WTC11 (cell line): Measurements from ENCODE around the gene EYA2. TPM values are rescaled to one million over a fixed set of nuclear protein-coding genes. Genes with fewer than 3 reads are reported as not detected.

Source experiments
- ATAC-seq: fragments of 200-7000 bp; cut with Tn5 transposase; 2 replicates; pipeline ENCODE4 v1.10.0; 2021; ENCODE audit warnings: mild to moderate bottlenecking, moderate library complexity
- CTCF ChIA-PET: fragments of 300-600 bp; sonication (Branson Sonifier 250); formaldehyde crosslinking; loops from one replicate; lab custom pipeline; 2021; ENCODE audit warnings: antibody characterized with exemption; lab: Charles Lee
- POLR2A ChIA-PET: fragments of 350-600 bp; sonication (Branson Sonifier 250); formaldehyde crosslinking; loops from one replicate; lab custom pipeline; 2021; ENCODE audit warnings: antibody characterized with exemption; lab: Charles Lee
- DNase-seq: peaks from one replicate; pipeline ENCODE4 v3.0.0; 2021; ENCODE audit warnings: low spot score
- H3K27ac Mint-ChIP-seq: 2 replicates; pipeline ENCODE4 v1.8.0; 2021; ENCODE audit warnings: mixed read lengths
- H3K27me3 Mint-ChIP-seq: 2 replicates; pipeline ENCODE4 v1.8.0; 2021; ENCODE audit warnings: low read depth, mild to moderate bottlenecking, moderate library complexity, mixed read lengths
- H3K36me3 Mint-ChIP-seq: 2 replicates; pipeline ENCODE4 v1.8.0; 2021; ENCODE audit warnings: mixed read lengths
- H3K4me1 Mint-ChIP-seq: 2 replicates; pipeline ENCODE4 v1.8.0; 2022; ENCODE audit warnings: mixed read lengths
- H3K4me3 Mint-ChIP-seq: 2 replicates; pipeline ENCODE4 v1.8.0; 2021; ENCODE audit warnings: mild to moderate bottlenecking, moderate library complexity, mixed read lengths
- H3K9me3 Mint-ChIP-seq: 2 replicates; pipeline ENCODE4 v1.8.0; 2021; ENCODE audit warnings: mixed read lengths
- CREM ChIP-seq: sonication (generic); formaldehyde crosslinking; IDR thresholded peaks from 2 replicates; pipeline ENCODE4 v1.8.1; 2022; ENCODE audit warnings: mild to moderate bottlenecking, missing genetic modification reagents, moderate library complexity
- EMX1 ChIP-seq: fragments of 250-450 bp; sonication (Bioruptor Pico); IDR thresholded peaks from 2 replicates; pipeline ENCODE4 v1.8.0; 2021; ENCODE audit warnings: mild to moderate bottlenecking
- JAZF1 ChIP-seq: fragments of 250-450 bp; sonication (Bioruptor Pico); IDR thresholded peaks from 2 replicates; pipeline ENCODE4 v1.9.0; 2021; ENCODE audit warnings: moderate library complexity, mild to moderate bottlenecking, inconsistent platforms
- MLX ChIP-seq: sonication (generic); formaldehyde crosslinking; IDR thresholded peaks from 2 replicates; pipeline ENCODE4 v1.8.1; 2023; ENCODE audit warnings: mild to moderate bottlenecking, missing genetic modification reagents, moderate library complexity
- NFE2L1 ChIP-seq: sonication (generic); formaldehyde crosslinking; IDR thresholded peaks from 2 replicates; pipeline ENCODE4 v1.8.1; 2023; ENCODE audit warnings: missing genetic modification reagents
- NR2C2 ChIP-seq: sonication (generic); formaldehyde crosslinking; IDR thresholded peaks from 2 replicates; pipeline ENCODE4 v1.8.0; 2022; ENCODE audit warnings: mild to moderate bottlenecking, missing genetic modification reagents
- PREB ChIP-seq: sonication (generic); formaldehyde crosslinking; IDR thresholded peaks from 2 replicates; pipeline ENCODE4 v1.8.1; 2022; ENCODE audit warnings: mild to moderate bottlenecking, missing genetic modification reagents, moderate library complexity, borderline replicate concordance
- PRRX2 ChIP-seq: fragments of 250-450 bp; sonication (Bioruptor Pico); IDR thresholded peaks from 2 replicates; pipeline ENCODE4 v1.8.0; 2021; ENCODE audit warnings: mild to moderate bottlenecking
- SMAD3 ChIP-seq: sonication (generic); formaldehyde crosslinking; IDR thresholded peaks from 2 replicates; pipeline ENCODE4 v1.8.0; 2022; ENCODE audit warnings: missing genetic modification reagents, mild to moderate bottlenecking, borderline replicate concordance
- SMAD4 ChIP-seq: sonication (generic); formaldehyde crosslinking; IDR thresholded peaks from 2 replicates; pipeline ENCODE4 v1.8.0; 2022; ENCODE audit warnings: mild to moderate bottlenecking, missing genetic modification reagents
- SOX15 ChIP-seq: fragments of 250-450 bp; sonication (Bioruptor Pico); IDR thresholded peaks from 2 replicates; pipeline ENCODE4 v1.9.0; 2021; ENCODE audit warnings: mild to moderate bottlenecking
- TEAD4 ChIP-seq: sonication (generic); formaldehyde crosslinking; IDR thresholded peaks from 2 replicates; pipeline ENCODE4 v1.8.0; 2022; ENCODE audit warnings: mild to moderate bottlenecking, missing genetic modification reagents
- ZNF263 ChIP-seq: sonication (generic); formaldehyde crosslinking; IDR thresholded peaks from 2 replicates; pipeline ENCODE4 v1.8.1; 2022; ENCODE audit warnings: low read depth, mild to moderate bottlenecking, moderate library complexity, missing genetic modification reagents
- ZNF317 ChIP-seq: sonication (generic); formaldehyde crosslinking; IDR thresholded peaks from 2 replicates; pipeline ENCODE4 v1.8.1; 2023; ENCODE audit warnings: low read depth, mild to moderate bottlenecking, moderate library complexity, missing genetic modification reagents, borderline replicate concordance
- ZNF423 ChIP-seq: fragments of 250-450 bp; sonication (Bioruptor Pico); IDR thresholded peaks from 2 replicates; pipeline ENCODE4 v2.1.2; 2022; ENCODE audit warnings: mild to moderate bottlenecking, moderate library complexity
- ZNF425 ChIP-seq: fragments of 250-450 bp; sonication (Bioruptor Pico); conservative IDR thresholded peaks from 2 replicates; pipeline ENCODE4 v1.9.0; 2021; ENCODE audit warnings: mild to moderate bottlenecking
- ZNF671 ChIP-seq: fragments of 250-450 bp; sonication (Bioruptor Pico); IDR thresholded peaks from 2 replicates; pipeline ENCODE4 v1.8.0; 2021; ENCODE audit warnings: mild to moderate bottlenecking
- total RNA-seq: library from RNA; stranded (reverse); gene quantifications from 3 replicates; pipeline ENCODE4 v1.2.3, GENCODE V29; 2021
- TF ChIP-seq, protein P1 (sequence below): sonication (generic); formaldehyde crosslinking; IDR thresholded peaks from 2 replicates; pipeline ENCODE4 v1.8.0; 2022; ENCODE audit warnings: mild to moderate bottlenecking, missing genetic modification reagents
- TF ChIP-seq, protein P2 (sequence below): sonication (generic); formaldehyde crosslinking; IDR thresholded peaks from 2 replicates; pipeline ENCODE4 v1.8.0; 2023; ENCODE audit warnings: missing genetic modification reagents
- TF ChIP-seq, protein P3 (sequence below): sonication (generic); formaldehyde crosslinking; IDR thresholded peaks from 2 replicates; pipeline ENCODE4 v1.8.1; 2023; ENCODE audit warnings: mild to moderate bottlenecking, missing genetic modification reagents
- TF ChIP-seq, protein P4 (sequence below): sonication (generic); formaldehyde crosslinking; IDR thresholded peaks from 2 replicates; pipeline ENCODE4 v1.8.1; 2022; ENCODE audit warnings: mild to moderate bottlenecking, moderate library complexity, missing genetic modification reagents
- TF ChIP-seq, protein P5 (sequence below): fragments of 250-450 bp; sonication (Bioruptor Pico); IDR thresholded peaks from 2 replicates; pipeline ENCODE4 v1.9.0; 2021; ENCODE audit warnings: mild to moderate bottlenecking

Gene EYA2
- total RNA-seq, 1 experiment from 2014 or later: 1.5 TPM

DNA sequence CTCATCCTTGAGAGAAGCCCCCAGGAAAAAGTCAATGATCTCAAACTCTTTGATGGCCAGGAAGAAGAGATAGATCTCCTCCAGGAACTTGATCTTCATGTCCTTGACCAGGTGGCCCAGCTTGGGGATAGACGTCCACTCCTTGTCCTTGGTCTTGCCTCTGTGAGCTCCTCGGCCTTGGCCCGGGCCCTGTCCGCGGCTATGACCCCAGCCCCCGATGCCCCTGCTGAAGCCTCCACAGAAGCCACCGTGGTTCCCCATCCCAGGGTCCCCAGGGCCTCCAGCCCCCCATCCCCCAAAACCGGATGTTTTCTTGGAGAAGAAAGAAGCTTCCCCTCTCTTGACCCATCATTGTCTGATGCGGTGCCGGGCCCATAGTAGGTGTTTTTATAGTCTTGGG is 266.8 kb downstream of the EYA2 start:
- ChIA-PET CTCF (no interaction called here), POLR2A (no interaction called here)
- TF ChIP-seq TEAD4 (CRISPR knock-in tag) (no peak), ZNF671 (CRISPR knock-in tag) (no peak), SMAD3 (CRISPR knock-in tag) (no peak), NR2C2 (CRISPR knock-in tag) (no peak), CREM (CRISPR knock-in tag) (no peak), PREB (no peak), SOX15 (CRISPR knock-in tag) (no peak), JAZF1 (CRISPR knock-in tag) (no peak), ZNF423 (CRISPR knock-in tag) (no peak), PRRX2 (CRISPR knock-in tag) (no peak), ZNF263 (CRISPR knock-in tag) (no peak)
- TF ChIP-seq, protein P1, sequence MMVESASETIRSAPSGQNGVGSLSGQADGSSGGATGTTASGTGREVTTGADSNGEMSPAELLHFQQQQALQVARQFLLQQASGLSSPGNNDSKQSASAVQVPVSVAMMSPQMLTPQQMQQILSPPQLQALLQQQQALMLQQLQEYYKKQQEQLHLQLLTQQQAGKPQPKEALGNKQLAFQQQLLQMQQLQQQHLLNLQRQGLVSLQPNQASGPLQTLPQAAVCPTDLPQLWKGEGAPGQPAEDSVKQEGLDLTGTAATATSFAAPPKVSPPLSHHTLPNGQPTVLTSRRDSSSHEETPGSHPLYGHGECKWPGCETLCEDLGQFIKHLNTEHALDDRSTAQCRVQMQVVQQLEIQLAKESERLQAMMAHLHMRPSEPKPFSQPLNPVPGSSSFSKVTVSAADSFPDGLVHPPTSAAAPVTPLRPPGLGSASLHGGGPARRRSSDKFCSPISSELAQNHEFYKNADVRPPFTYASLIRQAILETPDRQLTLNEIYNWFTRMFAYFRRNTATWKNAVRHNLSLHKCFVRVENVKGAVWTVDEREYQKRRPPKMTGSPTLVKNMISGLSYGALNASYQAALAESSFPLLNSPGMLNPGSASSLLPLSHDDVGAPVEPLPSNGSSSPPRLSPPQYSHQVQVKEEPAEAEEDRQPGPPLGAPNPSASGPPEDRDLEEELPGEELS: no peak
- TF ChIP-seq, protein P2, sequence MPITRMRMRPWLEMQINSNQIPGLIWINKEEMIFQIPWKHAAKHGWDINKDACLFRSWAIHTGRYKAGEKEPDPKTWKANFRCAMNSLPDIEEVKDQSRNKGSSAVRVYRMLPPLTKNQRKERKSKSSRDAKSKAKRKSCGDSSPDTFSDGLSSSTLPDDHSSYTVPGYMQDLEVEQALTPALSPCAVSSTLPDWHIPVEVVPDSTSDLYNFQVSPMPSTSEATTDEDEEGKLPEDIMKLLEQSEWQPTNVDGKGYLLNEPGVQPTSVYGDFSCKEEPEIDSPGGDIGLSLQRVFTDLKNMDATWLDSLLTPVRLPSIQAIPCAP: no peak
- TF ChIP-seq, protein P3, sequence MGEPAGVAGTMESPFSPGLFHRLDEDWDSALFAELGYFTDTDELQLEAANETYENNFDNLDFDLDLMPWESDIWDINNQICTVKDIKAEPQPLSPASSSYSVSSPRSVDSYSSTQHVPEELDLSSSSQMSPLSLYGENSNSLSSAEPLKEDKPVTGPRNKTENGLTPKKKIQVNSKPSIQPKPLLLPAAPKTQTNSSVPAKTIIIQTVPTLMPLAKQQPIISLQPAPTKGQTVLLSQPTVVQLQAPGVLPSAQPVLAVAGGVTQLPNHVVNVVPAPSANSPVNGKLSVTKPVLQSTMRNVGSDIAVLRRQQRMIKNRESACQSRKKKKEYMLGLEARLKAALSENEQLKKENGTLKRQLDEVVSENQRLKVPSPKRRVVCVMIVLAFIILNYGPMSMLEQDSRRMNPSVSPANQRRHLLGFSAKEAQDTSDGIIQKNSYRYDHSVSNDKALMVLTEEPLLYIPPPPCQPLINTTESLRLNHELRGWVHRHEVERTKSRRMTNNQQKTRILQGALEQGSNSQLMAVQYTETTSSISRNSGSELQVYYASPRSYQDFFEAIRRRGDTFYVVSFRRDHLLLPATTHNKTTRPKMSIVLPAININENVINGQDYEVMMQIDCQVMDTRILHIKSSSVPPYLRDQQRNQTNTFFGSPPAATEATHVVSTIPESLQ (CRISPR knock-in tag): no peak
- ATAC-seq (no peak), DNase-seq (no peak)
- peaks cover 3% of the 10 kb centered on the region for H3K36me3 Mint-ChIP-seq
- no peak overlapping the region for H3K4me3 Mint-ChIP-seq
- no peaks in the 10 kb centered on the region; the same call in 1 of the 2 replicates for H3K27me3 Mint-ChIP-seq
- H3K4me1 Mint-ChIP-seq: no peaks in the 10 kb centered on the region
- peaks cover 4% of the 10 kb centered on the region for H3K9me3 Mint-ChIP-seq
- H3K27ac Mint-ChIP-seq: no peak overlapping the region

DNA sequence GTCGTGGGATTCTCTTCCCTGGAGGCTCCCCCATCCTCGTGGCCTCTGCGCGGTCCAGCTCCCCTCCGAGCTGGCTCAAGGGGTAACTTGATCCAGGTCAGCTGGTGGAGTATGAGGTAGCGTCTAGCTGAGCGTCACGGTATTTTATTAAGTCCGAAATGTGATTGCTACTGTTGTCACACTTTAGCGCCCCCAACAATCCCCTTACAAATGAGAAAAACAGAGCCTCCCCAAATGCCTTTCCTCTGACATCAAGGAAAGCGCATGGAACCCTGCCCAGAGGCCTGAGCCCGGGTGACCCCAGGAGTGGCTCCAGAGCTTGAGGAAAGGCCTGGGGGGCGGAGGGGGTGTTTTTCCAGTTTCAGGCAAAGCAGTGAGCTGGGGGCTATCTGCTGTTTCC is 269.5 kb downstream of the EYA2 start:
- CTCF ChIA-PET: interaction anchor here (0.6 to 1.7 kb wide), 2 partner anchors 11 to 974 kb away, joined by 5 read pairs; no protein-coding TSS in a partner anchor
- H3K27ac Mint-ChIP-seq: no peak overlapping the region
- H3K4me1 Mint-ChIP-seq: no peaks in the 10 kb centered on the region
- DNase-seq (no peak), ATAC-seq (no peak)
- H3K27me3 Mint-ChIP-seq: peaks cover 4% of the 10 kb centered on the region
- no peak overlapping the region for H3K4me3 Mint-ChIP-seq
- POLR2A ChIA-PET: no interaction called here
- peaks cover 3% of the 10 kb centered on the region for H3K36me3 Mint-ChIP-seq
- H3K9me3 Mint-ChIP-seq: peaks cover 4% of the 10 kb centered on the region
- TF ChIP-seq, protein P4, sequence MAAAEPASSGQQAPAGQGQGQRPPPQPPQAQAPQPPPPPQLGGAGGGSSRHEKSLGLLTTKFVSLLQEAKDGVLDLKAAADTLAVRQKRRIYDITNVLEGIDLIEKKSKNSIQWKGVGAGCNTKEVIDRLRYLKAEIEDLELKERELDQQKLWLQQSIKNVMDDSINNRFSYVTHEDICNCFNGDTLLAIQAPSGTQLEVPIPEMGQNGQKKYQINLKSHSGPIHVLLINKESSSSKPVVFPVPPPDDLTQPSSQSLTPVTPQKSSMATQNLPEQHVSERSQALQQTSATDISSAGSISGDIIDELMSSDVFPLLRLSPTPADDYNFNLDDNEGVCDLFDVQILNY (CRISPR knock-in tag): no peak
- no peak for TF ChIP-seq EMX1 (CRISPR knock-in tag)
- no peak for TF ChIP-seq ZNF425 (CRISPR knock-in tag)
- TF ChIP-seq PREB: no peak
- TF ChIP-seq NFE2L1 (CRISPR knock-in tag): no peak
- TF ChIP-seq ZNF317 (CRISPR knock-in tag): no peak
- TF ChIP-seq SMAD4: no peak
- TF ChIP-seq MLX (CRISPR knock-in tag): no peak
- TF ChIP-seq, protein P5, sequence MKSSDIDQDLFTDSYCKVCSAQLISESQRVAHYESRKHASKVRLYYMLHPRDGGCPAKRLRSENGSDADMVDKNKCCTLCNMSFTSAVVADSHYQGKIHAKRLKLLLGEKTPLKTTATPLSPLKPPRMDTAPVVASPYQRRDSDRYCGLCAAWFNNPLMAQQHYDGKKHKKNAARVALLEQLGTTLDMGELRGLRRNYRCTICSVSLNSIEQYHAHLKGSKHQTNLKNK: no peak
